ENCODE measurements around the gene GOLGA6L4.
"Not testable (repeated sequence)": the region's sequence is repeated elsewhere in the genome, so short reads cannot be mapped to it uniquely, and the experiment has no call there.

Gene GOLGA6L4, protein sequence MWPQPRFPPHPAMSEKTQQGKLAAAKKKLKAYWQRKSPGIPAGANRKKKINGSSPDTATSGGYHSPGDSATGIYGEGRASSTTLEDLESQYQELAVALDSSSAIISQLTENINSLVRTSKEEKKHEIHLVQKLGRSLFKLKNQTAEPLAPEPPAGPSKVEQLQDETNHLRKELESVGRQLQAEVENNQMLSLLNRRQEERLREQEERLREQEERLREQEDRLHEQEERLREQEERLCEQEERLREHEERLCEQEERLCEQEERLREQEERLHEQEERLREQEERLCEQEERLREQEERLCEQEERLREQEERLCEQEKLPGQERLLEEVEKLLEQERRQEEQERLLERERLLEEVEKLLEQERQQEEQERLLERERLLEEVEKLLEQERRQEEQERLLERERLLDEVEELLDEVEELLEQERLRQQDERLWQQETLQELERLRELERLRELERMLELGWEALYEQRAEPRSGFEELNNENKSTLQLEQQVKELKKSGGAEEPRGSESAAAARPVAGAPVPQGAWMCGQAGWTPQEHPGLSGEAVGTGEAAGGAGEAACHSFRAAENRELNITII

DNA sequence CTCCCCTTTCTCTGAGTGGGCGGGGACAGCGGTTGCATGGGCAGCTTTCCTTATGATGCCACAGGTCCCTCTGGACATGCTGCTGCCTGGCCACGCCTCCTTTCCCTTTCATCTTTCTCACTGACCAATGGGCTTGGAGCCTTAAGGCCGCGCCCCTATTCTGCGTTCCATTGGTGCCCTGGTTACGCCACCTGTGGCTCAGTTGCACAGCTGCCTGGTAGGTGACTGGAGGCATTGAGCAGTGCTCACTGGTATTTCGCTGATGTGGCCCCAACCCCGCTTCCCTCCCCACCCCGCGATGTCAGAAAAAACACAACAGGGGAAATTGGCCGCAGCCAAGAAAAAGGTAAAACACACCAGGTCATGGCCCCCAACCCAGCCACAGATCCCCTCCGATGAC lies at the start of gene GOLGA6L4:
GOLGA6L4 (plus strand) TSS at position 201 of the 400 bp plus-strand sequence; CDS start at position 263, 62 bp downstream.
- DNase-seq = not testable (repeated sequence)

DNA sequence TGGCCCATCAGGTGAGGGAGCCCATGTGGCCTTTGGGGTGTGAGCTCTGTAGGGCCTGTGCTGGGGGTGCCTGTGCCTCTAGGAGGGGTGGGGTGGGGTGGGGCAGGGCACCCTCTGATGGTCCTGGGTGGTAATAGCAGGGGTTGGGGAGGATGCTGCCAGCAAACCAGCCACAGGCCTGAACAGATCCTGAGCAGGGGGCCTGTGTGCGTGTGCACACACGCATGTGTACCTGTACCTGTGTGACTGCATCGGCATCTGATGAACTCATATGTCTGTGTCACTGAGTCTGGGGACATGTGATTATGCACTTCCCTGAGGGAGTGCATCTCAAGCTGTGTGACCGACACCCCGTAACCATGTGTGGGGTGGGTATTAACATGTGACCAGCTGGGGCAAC lies 42.6 kb upstream of the GOLGA6L4 start:
- not testable (repeated sequence) for DNase-seq

DNA sequence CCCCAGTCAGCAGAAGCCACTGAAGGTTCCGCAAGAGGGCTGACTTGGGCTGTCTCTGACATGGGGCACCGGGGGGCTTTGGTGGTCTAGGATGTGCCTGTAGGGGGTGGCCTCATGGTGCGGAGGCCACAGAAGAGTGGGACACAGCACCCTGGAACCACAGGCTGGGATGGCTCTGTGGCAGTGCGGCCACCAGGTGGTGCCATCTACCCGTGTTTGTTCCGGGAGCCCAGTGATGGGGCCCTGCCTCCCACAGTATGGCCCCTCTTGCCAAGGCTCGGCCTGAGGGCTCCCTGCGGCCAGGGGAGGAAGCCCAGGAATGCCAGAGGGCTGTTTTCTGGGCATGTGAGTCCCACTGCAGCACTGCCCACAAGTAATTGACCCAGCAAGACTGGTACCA lies 40.0 kb upstream of the GOLGA6L4 start:
- not testable (repeated sequence) for DNase-seq

DNA sequence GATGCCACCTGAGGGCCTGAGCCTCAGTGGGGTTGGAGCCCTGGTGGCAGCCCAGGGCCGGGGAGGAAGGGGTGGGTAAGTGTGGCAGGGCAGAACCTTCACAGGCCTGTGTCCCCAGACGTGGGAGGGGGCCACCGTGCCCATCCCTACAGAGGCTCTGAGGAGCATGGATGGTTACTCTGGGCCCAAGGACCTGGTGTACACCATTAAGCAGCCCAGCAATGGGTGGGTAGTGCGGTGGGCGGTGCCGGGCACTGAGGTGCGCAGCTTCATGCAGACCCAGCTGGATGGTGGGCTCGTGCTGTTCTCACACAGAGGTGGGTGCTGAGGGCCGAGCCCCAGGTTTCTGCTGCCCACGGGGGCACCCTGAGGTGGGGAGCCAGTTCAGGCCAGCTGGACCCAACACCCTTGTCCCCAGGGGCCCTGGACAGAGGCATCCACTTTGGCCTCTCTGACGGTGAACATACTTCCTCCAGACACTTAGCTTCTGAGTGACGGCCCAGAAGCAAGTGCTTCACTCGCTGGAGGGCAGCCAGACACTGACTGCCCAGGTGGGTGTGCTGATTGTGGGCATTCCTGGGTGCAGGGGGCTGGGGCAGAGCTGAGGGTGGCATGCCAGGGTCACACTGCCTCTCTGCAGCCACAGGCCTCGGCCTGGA lies 38.9 kb upstream of the GOLGA6L4 start:
- DNase-seq = not testable (repeated sequence)

DNA sequence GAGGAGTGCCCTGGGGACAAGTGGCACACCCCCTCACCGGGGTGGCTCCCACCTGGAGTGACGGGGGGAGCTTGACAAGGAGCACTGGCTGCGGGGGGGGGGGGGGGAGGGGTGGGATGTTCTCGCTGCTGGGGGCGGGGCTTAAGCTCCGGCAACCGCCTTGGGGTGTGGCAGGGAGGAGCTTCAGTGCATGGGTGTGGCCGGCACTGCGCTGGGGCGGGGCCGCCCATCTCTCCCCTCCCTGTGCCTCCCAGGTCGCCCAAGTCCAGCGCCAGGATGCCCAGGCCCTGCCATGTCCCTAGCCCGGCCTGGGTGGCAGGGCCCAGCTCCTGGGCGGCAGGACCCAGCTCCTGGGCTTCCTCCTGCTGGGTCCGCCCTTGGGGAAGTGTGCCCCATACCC lies 35.7 kb upstream of the GOLGA6L4 start:
- not testable (repeated sequence) for DNase-seq

DNA sequence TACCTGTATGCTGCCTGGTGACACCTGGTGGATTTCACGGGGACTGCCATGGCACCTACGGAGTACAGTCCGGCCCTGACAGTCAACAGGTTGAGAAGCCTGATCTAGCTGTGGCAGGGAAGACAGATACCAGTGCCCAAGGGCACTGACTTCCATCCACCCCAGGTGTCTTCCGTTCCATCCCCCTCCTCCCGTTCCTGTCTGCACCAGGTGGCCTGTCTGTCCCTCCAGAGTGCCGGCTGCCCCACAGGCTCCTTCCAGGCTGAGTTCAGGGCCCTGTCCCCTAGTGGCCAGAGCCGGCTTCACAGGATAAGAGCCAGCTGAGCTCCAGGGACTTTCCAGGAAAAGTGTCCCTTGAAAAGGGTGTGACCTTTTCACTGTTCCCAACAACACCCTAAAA lies 10.9 kb downstream of the GOLGA6L4 start:
- not testable (repeated sequence) for DNase-seq
